Ishikawa (cell line): ENCODE results near the gene CHMP1A.

Experiments used
- EP300 ChIP-seq: IDR thresholded peaks from 2 replicates; pipeline ENCODE4 v1.6.1; 2012; ENCODE audit warnings: borderline replicate concordance
- TAF1 ChIP-seq: IDR thresholded peaks from 2 replicates; pipeline ENCODE4 v1.6.1; 2012; ENCODE audit warnings: low read depth, mild to moderate bottlenecking
- YY1 ChIP-seq: IDR thresholded peaks from 2 replicates; pipeline ENCODE4 v1.6.1; 2012; ENCODE audit warnings: low read depth

DNA sequence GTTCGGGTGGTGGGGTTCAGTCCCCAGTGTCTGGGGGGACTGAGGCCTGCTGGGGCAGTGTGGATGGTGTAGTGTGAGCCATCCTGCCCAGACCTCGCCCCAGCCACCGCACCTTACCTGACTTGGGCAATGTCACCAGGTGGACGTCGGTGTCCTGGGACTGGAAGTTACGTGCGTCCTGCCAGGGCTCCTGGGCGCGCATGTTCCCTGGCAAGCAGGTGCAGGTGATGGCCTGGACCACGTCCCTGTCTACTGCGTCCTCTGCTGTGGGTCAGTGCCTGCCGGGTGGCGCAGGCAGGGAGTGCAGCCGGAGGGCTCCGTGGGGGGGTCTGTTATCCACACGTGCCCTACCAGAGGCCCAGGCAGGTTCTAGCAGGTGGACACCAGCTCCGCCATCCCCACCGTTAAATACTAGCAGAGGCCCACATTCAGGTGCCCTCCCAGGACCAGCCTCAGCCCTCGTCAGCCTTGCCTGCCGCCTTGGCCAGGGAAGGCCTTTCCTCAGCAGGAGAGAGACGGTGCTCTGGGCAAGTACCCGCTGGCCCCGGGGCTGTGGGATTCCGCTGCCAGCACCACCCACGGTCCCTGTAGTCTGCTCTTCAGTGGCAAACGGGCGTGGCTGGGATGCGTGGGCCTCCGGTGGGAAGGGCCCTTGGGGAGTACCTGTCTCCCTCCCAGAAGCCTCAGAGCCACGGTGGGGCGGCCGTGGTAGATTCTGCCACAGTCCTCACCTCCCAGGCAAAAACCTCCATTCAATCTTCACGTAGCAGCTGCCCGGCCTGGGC is 52.1 kb downstream of the CHMP1A start:
- no peak for TF ChIP-seq YY1
- TF ChIP-seq EP300 = no peak
- TF ChIP-seq TAF1 = no peak
